ENCODE measurements around the gene PPP2R2B.

Gene PPP2R2B

DNA sequence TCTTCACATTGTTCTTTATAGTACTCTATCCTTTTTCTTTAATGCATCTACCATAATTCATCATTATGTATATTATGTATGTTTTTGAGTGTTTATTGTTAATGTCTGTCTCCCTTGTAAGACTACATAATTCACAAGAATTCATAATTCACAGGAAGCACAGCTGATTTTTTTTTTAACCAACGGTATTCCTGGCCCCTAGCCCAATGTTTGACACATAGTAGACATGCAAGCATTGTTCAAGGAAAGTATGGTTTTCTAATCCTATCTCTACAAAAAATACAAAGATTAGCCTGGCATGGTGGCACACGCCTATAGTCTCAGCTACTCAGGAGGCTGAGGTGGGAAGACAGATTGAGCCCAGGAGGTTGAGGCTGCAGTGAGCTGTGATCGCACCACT, 160.6 kb downstream of the PPP2R2B start:
- H3K9ac ChIP-seq (ENCODE audit: low read length in 5 of 5) = no peak overlapping the region
- no peak overlapping the region for H3K27ac ChIP-seq (ENCODE audit: low read depth, low read length)
- H3K4me3 ChIP-seq (ENCODE audit: low read depth in 1 of 5, low read length in 5 of 5) = no peak overlapping the region
- no peaks in the 10 kb centered on the region for H3K9me3 ChIP-seq (ENCODE audit: control insufficient read depth in 5 of 5, low read length in 5 of 5)
- peaks cover 0 to 2% (median 0%) of the 10 kb centered on the region in 5 donors for H3K4me1 ChIP-seq (ENCODE audit: control insufficient read depth in 5 of 5, insufficient read depth in 5 of 5, low read length in 5 of 5)
- peaks cover 0 to 4% (median 0%) of the 10 kb centered on the region in 5 donors for H3K27me3 ChIP-seq (ENCODE audit: control insufficient read depth in 5 of 5, insufficient read depth in 4 of 5, low read length in 5 of 5)
- no peaks in the 10 kb centered on the region for H3K36me3 ChIP-seq (ENCODE audit: control insufficient read depth in 5 of 5, insufficient read depth in 5 of 5, low read length in 5 of 5)

DNA sequence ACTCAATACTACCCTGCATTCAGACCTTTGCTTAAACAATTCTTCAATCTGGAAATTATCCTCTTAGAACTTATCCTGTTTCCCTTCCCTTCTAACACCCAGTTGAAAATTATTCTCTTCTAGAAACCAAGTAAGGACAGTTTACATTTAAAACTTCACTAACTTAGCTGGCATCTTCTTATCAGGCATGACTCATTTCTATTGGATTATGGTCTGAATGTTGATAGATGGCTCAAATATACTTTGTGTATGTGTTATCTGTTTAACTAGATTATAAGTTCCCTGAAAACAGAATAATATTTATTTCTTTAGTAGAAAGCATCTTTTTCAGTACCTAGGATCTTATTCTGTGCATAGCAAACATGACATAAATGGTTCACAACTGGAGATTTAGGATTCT, 161.9 kb downstream of the PPP2R2B start:
- no peak overlapping the region for H3K4me3 ChIP-seq (ENCODE audit: low read depth in 1 of 5, low read length in 5 of 5)
- peaks cover 0 to 4% (median 0%) of the 10 kb centered on the region in 5 donors for H3K27me3 ChIP-seq (ENCODE audit: control insufficient read depth in 5 of 5, insufficient read depth in 4 of 5, low read length in 5 of 5)
- H3K4me1 ChIP-seq (ENCODE audit: control insufficient read depth in 5 of 5, insufficient read depth in 5 of 5, low read length in 5 of 5) = peaks cover 0 to 2% (median 0%) of the 10 kb centered on the region in 5 donors
- no peak overlapping the region for H3K9ac ChIP-seq (ENCODE audit: low read length in 5 of 5)
- no peak overlapping the region for H3K27ac ChIP-seq (ENCODE audit: low read depth, low read length)
- H3K9me3 ChIP-seq (ENCODE audit: control insufficient read depth in 5 of 5, low read length in 5 of 5) = no peaks in the 10 kb centered on the region
- H3K36me3 ChIP-seq (ENCODE audit: control insufficient read depth in 5 of 5, insufficient read depth in 5 of 5, low read length in 5 of 5) = no peaks in the 10 kb centered on the region

DNA sequence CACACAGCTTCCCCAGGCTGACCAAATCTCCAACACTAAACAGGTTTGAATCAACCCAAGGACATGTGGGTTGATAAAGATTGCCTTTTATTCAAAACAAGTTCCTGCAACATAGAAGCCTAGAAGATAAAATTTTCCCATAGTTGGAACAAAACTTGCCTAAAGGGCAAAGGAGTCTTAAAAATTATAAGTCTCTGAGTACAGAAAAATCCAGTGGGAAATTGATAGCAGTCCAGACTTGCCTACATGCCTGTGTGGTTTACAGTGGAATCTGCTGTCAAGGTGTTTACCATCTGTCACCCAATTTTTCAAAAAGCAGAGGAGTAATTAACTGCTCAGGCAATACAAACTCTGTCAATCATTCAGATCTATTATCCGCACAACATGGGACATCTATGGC, 168.2 kb downstream of the PPP2R2B start:
- Histone ChIP-seq H3K36me3 (ENCODE audit: control insufficient read depth in 5 of 5, insufficient read depth in 5 of 5, low read length in 5 of 5) (no peaks in the 10 kb centered on the region), H3K4me3 (ENCODE audit: low read depth in 1 of 5, low read length in 5 of 5) (no peak overlapping the region), H3K27ac (ENCODE audit: low read depth, low read length) (no peak overlapping the region), H3K9ac (ENCODE audit: low read length in 5 of 5) (no peak overlapping the region), H3K9me3 (ENCODE audit: control insufficient read depth in 5 of 5, low read length in 5 of 5) (peaks cover 0 to 4% (median 0%) of the 10 kb centered on the region in 5 donors), H3K4me1 (ENCODE audit: control insufficient read depth in 5 of 5, insufficient read depth in 5 of 5, low read length in 5 of 5) (no peaks in the 10 kb centered on the region), H3K27me3 (ENCODE audit: control insufficient read depth in 5 of 5, insufficient read depth in 4 of 5, low read length in 5 of 5) (no peaks in the 10 kb centered on the region)

DNA sequence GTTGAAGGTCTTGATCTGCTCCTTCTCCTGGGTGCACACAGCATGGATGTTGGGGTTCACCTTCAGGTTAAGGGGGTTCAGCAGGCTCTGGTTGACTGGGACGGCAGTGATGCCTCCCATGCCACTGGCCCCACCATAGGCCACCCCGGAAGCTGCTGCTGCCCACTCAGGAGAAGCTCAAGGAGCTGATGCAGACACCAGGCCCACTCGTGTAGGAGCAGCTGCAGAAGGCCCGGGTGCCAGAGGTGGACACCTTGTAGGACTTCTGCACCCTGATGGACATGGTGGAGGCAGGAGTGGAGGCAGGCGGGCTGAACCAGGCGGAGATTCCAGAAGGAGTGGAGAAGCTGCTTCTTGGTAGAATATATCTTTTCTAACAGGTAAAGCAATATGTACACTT, 171.2 kb downstream of the PPP2R2B start:
- Histone ChIP-seq H3K9me3 (ENCODE audit: control insufficient read depth in 5 of 5, low read length in 5 of 5) (peaks cover 0 to 4% (median 0%) of the 10 kb centered on the region in 5 donors), H3K27ac (ENCODE audit: low read depth, low read length) (no peak overlapping the region), H3K9ac (ENCODE audit: low read length in 5 of 5) (no peak overlapping the region)

DNA sequence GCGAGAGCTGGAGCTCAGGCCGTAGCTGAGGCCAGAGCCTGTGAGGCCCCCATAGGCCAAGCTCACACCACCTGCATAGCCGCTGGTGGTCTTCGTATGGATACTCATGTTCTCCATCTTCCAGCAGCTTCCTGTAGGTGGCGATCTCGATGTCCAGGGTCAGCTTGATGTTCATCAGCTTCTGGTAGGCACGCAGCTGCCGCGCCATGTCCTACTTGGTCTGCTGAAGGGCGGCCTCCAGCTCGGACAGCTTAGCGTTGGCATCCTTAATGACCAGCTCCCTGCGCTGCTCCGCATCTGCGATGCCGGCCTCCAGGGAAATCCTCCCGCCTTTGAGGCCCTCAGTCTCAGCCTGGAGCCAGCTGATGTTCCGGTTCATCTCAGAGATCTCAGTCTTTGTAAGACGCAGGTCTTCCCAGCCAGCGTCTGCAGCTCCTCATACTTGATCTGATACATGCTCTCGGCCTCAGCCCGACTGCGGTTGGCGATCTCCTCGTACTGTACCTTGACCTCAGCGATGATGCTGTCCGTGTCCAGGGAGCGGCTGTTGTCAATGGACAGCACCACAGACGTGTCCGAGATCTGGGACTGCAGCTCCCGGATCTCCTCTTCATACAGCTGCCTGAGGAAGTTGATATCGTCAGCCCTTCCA, 172.1 kb downstream of the PPP2R2B start:
- Histone ChIP-seq H3K9me3 (ENCODE audit: control insufficient read depth in 5 of 5, low read length in 5 of 5) (peaks cover 0 to 4% (median 0%) of the 10 kb centered on the region in 5 donors), H3K27me3 (ENCODE audit: control insufficient read depth in 5 of 5, insufficient read depth in 4 of 5, low read length in 5 of 5) (no peaks in the 10 kb centered on the region), H3K36me3 (ENCODE audit: control insufficient read depth in 5 of 5, insufficient read depth in 5 of 5, low read length in 5 of 5) (no peaks in the 10 kb centered on the region), H3K9ac (ENCODE audit: low read length in 5 of 5) (no peak overlapping the region), H3K27ac (ENCODE audit: low read depth, low read length) (no peak overlapping the region), H3K4me3 (ENCODE audit: low read depth in 1 of 5, low read length in 5 of 5) (no peak overlapping the region), H3K4me1 (ENCODE audit: control insufficient read depth in 5 of 5, insufficient read depth in 5 of 5, low read length in 5 of 5) (no peaks in the 10 kb centered on the region)

More for the DNA sequence above, 171.2 kb downstream of the PPP2R2B start:
- no peak overlapping the region for H3K4me3 ChIP-seq (ENCODE audit: low read depth in 1 of 5, low read length in 5 of 5)
- H3K36me3 ChIP-seq (ENCODE audit: control insufficient read depth in 5 of 5, insufficient read depth in 5 of 5, low read length in 5 of 5) = no peaks in the 10 kb centered on the region
- H3K27me3 ChIP-seq (ENCODE audit: control insufficient read depth in 5 of 5, insufficient read depth in 4 of 5, low read length in 5 of 5) = no peaks in the 10 kb centered on the region
- no peaks in the 10 kb centered on the region for H3K4me1 ChIP-seq (ENCODE audit: control insufficient read depth in 5 of 5, insufficient read depth in 5 of 5, low read length in 5 of 5)

DNA sequence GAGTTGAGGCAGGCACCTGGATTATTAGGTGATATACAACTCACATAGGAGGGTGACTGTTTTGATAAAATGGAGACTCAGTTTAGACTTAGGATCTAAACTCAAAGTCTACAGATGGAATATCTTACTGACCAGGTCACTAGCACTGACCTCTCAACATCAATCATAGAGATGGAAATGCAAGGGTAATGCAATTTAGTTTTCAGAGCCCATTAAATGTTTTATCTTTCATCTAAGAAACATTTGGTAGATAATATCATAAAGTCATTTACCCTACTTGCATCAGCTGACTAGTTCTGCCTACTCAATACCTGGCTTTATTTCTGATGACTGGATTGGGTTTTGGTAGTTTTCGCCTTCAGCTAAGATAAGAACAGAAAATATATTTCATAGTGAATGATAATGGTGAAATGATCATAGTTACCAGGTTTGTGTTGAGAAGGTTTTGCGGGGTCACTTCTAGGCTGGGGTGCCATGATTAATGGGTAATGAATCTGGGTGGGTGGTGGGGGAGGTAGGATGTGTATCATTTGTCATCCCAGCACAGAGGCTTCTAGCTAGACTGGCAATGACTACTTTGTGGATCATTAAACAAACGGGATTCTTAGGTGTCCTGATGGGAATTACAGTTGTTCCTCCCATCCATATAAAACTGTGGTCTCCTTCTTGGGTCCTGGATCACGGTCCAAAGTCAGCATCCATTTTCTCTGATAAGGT, 173.4 kb downstream of the PPP2R2B start:
- Histone ChIP-seq H3K36me3 (ENCODE audit: control insufficient read depth in 5 of 5, insufficient read depth in 5 of 5, low read length in 5 of 5) (no peaks in the 10 kb centered on the region), H3K27ac (ENCODE audit: low read depth, low read length) (no peak overlapping the region), H3K4me1 (ENCODE audit: control insufficient read depth in 5 of 5, insufficient read depth in 5 of 5, low read length in 5 of 5) (no peaks in the 10 kb centered on the region), H3K9me3 (ENCODE audit: control insufficient read depth in 5 of 5, low read length in 5 of 5) (peaks cover 0 to 4% (median 0%) of the 10 kb centered on the region in 5 donors), H3K4me3 (ENCODE audit: low read depth in 1 of 5, low read length in 5 of 5) (no peak overlapping the region), H3K27me3 (ENCODE audit: control insufficient read depth in 5 of 5, insufficient read depth in 4 of 5, low read length in 5 of 5) (peaks cover 0 to under 1% (median 0%) of the 10 kb centered on the region in 5 donors), H3K9ac (ENCODE audit: low read length in 5 of 5) (no peak overlapping the region)

DNA sequence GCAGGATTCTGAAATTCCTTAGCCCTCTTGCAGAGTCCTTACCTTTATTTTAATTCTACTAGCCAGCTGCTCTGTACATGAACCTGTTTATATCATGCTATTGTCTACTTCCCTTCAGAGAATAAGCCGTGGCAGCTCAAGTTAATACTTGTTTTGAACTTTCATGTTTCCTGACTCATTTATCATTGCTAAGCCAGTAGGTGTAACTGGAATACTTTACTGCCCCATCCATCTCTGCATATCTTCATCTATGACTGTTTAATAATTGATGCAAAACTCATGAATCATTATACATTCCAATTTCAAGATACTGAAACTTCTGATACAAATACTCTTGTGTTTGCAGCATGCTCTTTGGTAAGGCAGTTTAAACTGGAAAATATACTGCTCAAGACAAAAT, 174.7 kb downstream of the PPP2R2B start:
- Histone ChIP-seq H3K27me3 (ENCODE audit: control insufficient read depth in 5 of 5, insufficient read depth in 4 of 5, low read length in 5 of 5) (peaks cover 0 to 2% (median 0%) of the 10 kb centered on the region in 5 donors), H3K9me3 (ENCODE audit: control insufficient read depth in 5 of 5, low read length in 5 of 5) (no peaks in the 10 kb centered on the region), H3K4me1 (ENCODE audit: control insufficient read depth in 5 of 5, insufficient read depth in 5 of 5, low read length in 5 of 5) (no peaks in the 10 kb centered on the region), H3K36me3 (ENCODE audit: control insufficient read depth in 5 of 5, insufficient read depth in 5 of 5, low read length in 5 of 5) (no peaks in the 10 kb centered on the region), H3K4me3 (ENCODE audit: low read depth in 1 of 5, low read length in 5 of 5) (no peak overlapping the region), H3K9ac (ENCODE audit: low read length in 5 of 5) (no peak overlapping the region), H3K27ac (ENCODE audit: low read depth, low read length) (no peak overlapping the region)

DNA sequence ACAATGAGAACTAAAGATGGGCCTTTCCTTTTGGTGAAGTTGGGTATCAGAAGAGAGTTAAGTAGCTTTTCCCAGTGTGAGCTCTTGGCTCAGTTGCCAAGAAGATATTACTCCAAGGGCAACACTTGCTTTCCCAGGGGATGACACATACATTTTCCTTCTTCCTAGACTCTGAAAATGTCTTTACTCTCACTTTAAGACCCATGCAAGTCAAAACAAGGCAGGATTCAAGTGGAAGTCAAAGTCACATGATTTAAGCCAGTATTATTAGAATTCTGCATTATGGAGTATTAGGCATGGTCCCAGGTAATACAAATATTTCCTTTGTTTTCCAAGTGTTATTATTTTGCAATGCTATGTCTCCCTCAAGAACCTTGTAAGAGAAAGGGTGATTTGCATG, 175.1 kb downstream of the PPP2R2B start:
- Histone ChIP-seq H3K9me3 (ENCODE audit: control insufficient read depth in 5 of 5, low read length in 5 of 5) (no peaks in the 10 kb centered on the region), H3K36me3 (ENCODE audit: control insufficient read depth in 5 of 5, insufficient read depth in 5 of 5, low read length in 5 of 5) (no peaks in the 10 kb centered on the region), H3K27ac (ENCODE audit: low read depth, low read length) (no peak overlapping the region), H3K27me3 (ENCODE audit: control insufficient read depth in 5 of 5, insufficient read depth in 4 of 5, low read length in 5 of 5) (peaks cover 0 to 2% (median 0%) of the 10 kb centered on the region in 5 donors), H3K4me3 (ENCODE audit: low read depth in 1 of 5, low read length in 5 of 5) (no peak overlapping the region), H3K4me1 (ENCODE audit: control insufficient read depth in 5 of 5, insufficient read depth in 5 of 5, low read length in 5 of 5) (no peaks in the 10 kb centered on the region), H3K9ac (ENCODE audit: low read length in 5 of 5) (no peak overlapping the region)

DNA sequence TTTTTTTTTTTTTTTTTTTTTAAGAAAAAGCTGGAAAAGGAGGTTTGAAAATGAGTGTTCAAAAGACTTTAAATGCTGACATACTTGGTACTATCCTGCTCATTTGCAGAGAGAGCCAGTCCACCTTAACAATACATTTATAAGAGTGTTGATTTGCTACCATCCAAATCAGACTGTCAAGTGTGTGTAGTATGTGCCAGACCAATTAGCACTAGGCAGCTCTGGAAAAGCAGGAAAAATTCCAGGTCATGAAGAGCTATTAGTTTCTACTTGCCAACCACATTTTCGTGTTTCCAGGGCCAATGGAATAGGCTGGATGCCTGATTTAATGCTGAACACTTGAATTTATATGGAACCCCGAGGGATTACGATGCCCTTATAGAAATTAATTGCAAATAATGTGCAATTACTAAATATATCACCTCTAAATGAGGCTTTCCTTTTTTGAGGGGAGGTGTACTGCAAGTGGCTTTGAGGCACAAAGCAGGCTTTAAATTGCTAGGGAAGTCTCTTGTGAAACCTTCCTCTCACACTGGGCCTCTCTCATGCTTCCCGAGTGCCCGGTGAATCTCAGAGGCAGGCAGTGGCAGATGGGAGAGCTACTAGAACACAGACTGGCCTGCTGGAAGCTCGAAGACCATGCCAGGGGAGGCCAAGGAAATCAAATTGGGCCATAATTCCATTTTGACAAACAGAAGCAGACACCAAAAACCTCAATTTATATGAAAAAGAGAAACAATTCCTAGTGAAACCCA, 178.7 kb downstream of the PPP2R2B start:
- Histone ChIP-seq H3K36me3 (ENCODE audit: control insufficient read depth in 5 of 5, insufficient read depth in 5 of 5, low read length in 5 of 5) (no peaks in the 10 kb centered on the region), H3K9ac (ENCODE audit: low read length in 5 of 5) (no peak overlapping the region), H3K4me3 (ENCODE audit: low read depth in 1 of 5, low read length in 5 of 5) (no peak overlapping the region), H3K27me3 (ENCODE audit: control insufficient read depth in 5 of 5, insufficient read depth in 4 of 5, low read length in 5 of 5) (peaks cover 0 to 2% (median 0%) of the 10 kb centered on the region in 5 donors), H3K9me3 (ENCODE audit: control insufficient read depth in 5 of 5, low read length in 5 of 5) (no peaks in the 10 kb centered on the region), H3K4me1 (ENCODE audit: control insufficient read depth in 5 of 5, insufficient read depth in 5 of 5, low read length in 5 of 5) (no peaks in the 10 kb centered on the region), H3K27ac (ENCODE audit: low read depth, low read length) (no peak overlapping the region)

DNA sequence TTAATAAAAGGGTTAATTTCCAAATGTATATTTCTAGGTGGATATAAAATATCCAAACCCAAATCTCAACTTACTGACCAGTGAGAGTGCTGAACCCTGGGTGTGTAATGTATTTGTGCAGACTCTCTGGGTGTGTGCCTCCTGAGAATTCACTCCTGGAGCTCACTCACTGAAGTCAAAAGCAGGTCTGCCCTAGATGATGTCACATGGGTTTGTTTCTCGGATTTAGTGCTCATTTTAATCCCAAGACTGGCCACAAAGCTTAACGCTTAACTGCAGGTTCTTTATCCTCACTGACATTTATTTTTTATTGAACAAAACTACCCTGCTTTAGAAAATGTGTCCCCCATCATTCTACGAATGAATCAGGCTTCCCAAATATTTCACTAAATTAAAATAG, 179.4 kb downstream of the PPP2R2B start:
- H3K4me3 ChIP-seq (ENCODE audit: low read depth in 1 of 5, low read length in 5 of 5) = no peak overlapping the region

More for the DNA sequence above, 179.4 kb downstream of the PPP2R2B start:
- H3K4me1 ChIP-seq (ENCODE audit: control insufficient read depth in 5 of 5, insufficient read depth in 5 of 5, low read length in 5 of 5) = no peaks in the 10 kb centered on the region
- H3K27ac ChIP-seq (ENCODE audit: low read depth, low read length) = no peak overlapping the region
- peaks cover 0 to 2% (median 0%) of the 10 kb centered on the region in 5 donors for H3K27me3 ChIP-seq (ENCODE audit: control insufficient read depth in 5 of 5, insufficient read depth in 4 of 5, low read length in 5 of 5)
- H3K9me3 ChIP-seq (ENCODE audit: control insufficient read depth in 5 of 5, low read length in 5 of 5) = no peaks in the 10 kb centered on the region
- no peaks in the 10 kb centered on the region for H3K36me3 ChIP-seq (ENCODE audit: control insufficient read depth in 5 of 5, insufficient read depth in 5 of 5, low read length in 5 of 5)
- H3K9ac ChIP-seq (ENCODE audit: low read length in 5 of 5) = no peak overlapping the region
